Stimulated activated CD8-positive, alpha-beta memory T cell treated with anti-CD3 and anti-CD28 coated beads, Interleukin-12 subunit alpha, Interleukin-12 subunit beta, amount 100 ng/mL, for 1 hour (primary cell): ENCODE measurements around the gene ADCY4.
A peak's percentile ranks its signal among the peaks of the same experiment; 100 is the strongest.

Experiments
- DNase-seq: peaks from one replicate; pipeline ENCODE4 v3.0.0-alpha.2; 2020; ENCODE audit warnings: low read depth

The ADCY4 gene

DNA sequence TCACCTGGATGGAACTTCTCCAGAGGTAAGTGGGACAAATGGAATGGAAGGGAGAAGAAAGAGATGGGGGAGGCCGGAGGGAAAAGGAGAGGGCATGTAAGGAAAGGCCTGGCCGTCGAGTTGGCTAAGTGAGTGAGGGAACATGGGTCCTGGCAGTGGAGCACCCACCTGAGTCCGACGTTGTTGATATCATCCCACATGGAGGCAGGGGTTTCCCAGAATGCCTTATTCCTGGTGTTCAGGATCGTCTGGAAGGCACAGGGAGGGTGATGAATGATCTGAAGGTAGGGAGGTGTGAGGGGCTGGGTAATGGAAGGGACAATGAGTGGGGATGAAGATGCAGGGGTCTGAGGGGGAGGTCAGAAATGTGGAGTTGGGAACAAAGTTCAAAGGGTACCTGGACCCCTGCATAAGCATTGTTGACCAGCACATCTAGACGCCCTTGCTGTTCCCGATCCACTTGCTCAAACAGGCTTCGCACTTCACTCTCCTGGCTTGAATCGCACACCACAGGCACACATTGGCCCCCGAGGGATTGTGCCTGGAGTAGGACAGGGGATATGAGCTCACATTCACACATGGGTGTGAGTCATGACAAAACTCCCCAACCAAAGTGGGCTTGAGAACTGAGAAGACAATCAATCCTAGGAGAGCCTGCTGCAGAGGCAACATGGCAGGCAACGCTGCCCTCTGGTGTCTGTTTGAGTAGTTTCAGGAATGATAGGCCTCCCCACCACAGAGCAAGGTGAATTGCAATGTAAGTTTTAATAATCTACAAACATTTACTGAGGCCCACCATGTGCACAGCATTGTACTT lies 38.3 kb downstream of the ADCY4 start:
- peak; percentile 53 for DNase-seq

DNA sequence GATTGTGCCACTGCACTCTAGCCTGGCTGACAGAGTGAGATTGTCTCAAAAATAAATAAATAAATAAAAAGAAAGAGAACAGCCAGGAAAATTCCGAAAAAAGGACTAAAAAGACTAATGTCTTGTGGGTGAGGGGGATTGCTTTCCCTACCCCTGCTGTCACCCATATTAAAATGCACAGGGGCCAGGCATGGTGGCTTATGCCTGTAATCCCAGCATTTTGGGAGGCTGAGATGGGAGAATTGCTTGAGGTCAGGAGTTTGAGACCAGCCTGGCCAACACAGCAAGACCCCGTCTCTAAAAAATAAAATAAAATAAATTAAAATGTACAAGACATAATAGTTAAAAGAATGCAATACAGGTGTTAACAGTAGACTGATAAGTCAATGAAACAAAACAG lies 41.3 kb downstream of the ADCY4 start:
- no peak for DNase-seq

DNA sequence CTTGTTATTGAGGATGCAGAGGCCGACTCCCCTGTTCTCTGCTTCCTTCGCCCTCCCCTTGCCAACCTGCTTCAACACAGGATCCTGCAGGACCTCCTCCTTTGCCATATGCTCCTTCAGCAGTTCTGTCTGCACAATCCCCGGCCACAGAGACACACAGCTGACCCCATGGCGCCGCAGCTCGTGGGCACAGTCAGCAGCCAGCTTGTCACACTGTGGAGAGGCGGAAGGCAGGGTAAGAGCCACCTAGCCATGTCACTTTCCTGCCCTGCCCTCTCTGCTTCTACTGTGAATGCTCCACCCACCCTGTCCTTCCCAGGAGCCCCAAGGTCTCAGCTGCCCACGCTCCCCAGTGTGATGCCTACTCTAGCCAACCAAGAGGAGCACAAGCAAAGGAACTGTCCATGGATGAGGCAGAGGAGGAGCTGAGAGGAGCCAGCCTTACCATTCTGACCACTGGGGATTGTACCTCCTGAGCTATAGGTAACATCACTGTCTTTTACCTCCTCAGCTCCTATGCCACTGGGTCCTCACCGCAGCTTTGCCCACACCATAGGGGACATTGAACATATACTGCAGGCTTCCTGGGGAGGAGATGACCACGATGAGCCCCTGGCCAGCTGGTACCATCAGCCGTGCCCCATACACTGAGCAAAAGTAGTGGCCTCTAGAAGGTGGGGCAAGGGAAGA lies 42.6 kb downstream of the ADCY4 start:
- DNase-seq: no peak

DNA sequence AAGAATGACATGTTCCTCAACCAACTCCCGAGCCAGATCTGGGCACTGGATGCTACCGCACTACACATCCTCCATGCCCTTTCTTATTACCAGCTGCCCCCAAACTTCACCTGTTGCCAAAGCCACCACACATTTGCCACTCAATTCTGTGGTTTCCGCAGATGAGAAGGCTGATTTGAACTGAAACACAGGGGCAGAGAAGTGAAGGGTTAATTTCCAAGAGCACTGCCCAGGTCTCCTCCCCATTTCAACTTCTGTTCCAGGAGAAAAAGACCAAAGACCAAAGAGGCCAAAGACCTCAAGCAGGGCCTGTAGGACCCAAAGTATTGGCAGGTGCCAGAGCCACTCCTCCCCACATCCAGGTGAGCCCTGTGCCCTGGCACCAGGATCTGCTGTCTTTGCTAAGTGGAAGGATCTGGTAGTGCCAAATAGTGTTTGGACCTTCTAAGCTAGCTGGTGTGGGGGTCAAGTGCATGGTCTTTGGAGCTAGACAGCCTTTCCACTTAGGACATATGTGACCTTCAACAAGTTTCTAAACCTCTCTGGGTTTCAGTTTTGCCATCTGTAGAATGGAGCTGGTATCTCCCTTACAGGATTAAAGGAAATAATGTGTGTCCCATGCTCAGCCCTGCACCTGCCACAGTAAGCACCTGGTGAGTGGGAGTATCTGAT lies 43.3 kb downstream of the ADCY4 start:
- DNase-seq: no peak

DNA sequence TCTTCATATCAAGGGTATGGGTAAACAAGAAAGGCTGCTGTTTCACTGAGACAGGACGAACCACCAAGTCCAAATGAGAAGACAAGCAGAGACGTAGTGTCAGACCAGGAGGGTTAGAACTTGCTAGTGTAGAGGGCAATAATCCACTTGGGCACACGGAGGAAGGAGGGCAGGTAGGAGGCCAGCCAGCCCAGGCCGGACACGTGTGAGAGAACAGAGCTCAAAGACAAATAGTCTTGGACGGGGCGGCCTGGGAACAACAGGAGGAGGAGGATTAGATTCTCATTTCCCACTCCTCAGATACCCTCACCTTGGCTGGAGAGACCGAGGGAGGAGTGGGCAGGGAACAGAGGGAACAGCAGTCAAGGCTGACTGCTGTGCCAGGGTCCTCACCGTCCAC lies 44.1 kb downstream of the ADCY4 start:
- no peak for DNase-seq

DNA sequence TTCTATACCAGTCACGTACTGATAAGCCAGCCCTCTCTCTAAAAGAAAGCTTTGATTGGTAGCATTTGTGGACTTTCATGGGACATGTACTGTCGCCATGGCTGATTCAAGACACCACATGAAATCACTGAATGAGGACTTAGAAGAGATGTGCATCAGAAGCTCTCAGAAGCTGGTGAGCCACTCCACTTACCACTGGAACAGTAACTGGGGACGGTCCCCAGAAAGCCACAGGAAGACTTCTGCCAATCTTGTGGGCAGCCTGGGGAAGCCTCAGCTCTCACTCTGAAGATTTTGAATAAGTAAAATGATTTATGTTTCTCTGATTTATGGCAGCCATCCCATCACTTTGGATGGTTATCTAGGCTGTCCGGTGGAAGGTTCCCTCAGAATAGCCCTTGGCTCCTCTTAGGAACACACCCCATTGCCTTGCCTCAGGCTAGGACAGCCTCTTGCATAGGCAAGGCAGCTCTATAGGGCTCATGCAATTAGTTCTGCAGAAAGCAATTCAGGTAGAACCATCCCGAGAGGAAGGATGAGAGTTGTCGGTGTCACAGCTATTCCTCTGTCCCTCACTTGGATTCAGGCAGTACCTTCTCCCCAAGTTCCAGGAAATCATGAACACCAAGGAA lies 45.1 kb downstream of the ADCY4 start:
- no peak for DNase-seq

DNA sequence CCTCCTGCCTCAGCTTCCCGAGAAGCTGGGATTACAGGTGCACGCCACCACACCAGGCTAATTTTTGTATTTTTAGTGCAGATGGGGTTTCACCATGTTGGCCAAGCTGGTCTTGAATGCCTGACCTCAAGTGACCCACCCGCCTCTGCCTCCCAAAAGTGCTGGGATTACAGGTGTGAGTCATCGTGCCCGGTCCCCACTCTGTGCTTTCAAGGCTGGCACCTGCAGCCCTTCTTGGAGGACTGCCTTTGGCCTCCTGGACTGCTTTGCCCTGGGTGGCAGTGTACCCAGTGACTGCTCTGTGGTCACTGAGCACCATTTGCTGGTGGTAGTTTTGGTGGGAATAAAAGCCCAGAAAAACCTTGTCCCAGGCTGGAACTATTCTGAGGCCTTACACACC lies 47.9 kb downstream of the ADCY4 start:
- DNase-seq: no peak

DNA sequence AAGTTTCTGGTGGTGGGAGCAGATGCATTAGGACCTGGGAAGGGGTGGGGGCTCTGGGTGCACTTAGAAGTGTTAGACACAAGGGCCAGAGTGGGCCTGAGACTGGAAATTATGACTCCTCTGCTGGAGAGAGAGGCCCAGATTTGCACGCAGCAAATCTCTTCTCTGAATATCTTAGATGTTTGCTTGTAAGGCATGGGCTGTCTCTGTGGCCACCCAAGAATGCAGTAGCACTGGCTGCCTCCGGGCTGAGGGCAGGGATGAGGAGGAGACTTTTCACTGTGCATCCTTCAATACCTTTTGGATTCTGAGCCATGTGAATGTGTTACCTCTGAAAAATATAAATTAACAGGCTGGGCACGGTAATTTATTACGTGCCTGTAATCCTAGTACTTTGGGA lies 49.5 kb downstream of the ADCY4 start:
- DNase-seq: no peak

DNA sequence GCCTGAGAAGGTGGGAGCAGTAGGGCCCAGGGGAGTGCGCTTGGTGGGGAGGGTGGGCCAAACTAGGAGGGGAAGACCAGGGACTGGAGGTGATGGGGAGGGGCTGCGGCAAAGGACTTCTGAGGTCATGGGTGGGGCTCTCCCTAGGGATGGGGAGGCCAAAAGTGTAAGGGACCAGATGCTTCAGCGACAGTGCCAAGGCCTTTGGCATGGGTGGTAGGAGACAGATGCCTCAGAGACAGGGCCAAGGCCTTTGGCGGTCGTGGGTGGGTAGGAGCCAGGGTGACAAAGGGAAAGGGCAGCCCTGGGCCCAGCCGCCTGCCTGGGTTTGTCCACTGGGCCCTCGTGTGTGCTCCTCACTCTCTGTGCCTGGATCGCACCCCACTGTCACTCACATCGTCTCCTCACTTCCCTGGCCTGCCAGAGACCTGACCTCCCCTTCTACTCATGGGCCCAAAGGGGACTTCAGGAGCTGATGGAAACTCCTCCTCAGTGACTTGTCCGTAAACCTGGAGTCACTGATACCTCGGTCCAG lies 50.3 kb downstream of the ADCY4 start:
- no peak for DNase-seq

DNA sequence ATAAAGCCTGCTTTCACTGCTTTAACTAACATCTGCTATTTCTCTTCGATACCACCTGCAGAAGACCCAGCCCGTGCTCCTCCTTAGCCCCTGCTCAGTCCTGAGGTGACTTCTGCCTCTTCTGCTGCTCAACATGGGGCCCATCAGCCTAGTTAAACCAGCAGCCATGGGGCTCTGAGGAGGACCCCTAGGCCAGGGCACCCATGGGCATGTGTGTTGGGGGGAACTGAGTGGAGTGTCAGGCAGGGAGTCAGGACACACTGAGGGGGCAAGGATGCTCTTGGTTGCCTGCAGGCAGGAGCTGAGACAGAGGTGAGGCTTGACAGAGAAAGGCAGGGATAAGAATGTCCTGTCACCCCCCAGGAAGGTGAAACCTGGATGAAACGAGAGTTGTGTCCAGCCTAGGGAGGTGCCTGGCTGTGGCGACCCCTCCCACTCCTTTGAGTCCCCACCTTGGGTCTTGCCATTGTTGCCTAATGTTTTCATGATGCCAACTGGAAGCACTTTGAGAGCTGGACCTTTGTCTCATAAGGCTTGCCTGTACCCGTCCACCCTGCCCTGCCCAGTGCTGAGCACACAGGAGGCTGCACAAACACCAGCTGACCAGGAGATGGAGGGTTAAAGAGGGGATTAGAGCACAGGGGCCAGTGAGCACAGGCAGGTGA lies 50.9 kb downstream of the ADCY4 start:
- DNase-seq: no peak

DNA sequence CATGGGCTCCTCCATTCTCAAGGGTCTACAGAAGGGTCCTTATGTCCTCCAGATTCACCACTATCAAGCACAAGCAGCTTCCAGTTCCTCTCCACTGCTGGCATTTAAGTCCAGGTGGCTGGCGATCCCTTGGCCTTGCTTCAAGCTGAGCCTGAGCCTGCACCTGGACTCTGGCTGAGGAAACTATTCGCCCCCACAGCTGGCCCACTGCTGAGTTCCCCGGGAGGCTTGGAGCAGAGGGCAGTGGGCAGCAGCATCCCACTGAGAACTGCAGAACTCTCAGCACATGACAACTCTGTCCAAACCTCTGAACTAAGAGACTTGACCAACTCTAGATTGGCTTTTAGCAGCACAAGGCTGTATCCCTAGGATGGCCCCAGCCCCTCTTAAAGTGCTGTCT lies 52.1 kb downstream of the ADCY4 start:
- DNase-seq: no peak

DNA sequence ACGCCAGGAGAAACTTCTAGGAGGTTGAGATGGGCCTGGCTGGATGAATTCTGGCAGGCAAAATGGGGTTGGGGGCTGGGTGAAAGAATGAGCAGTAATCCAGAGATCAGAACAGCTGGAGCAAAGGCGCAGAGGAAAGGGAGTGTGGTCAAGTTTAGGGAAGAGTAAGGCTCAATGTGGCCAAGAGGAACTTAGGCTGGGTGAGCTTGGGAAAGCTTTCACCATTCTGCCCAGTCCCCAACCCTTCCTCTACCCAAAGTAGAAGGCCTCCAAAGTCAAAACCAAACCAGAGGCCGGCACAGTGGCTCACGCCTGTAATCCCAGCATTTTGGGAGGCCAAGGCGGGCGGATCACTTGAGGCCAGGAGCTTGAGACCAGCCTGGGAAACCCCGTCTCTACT lies 53.2 kb downstream of the ADCY4 start:
- DNase-seq: no peak

DNA sequence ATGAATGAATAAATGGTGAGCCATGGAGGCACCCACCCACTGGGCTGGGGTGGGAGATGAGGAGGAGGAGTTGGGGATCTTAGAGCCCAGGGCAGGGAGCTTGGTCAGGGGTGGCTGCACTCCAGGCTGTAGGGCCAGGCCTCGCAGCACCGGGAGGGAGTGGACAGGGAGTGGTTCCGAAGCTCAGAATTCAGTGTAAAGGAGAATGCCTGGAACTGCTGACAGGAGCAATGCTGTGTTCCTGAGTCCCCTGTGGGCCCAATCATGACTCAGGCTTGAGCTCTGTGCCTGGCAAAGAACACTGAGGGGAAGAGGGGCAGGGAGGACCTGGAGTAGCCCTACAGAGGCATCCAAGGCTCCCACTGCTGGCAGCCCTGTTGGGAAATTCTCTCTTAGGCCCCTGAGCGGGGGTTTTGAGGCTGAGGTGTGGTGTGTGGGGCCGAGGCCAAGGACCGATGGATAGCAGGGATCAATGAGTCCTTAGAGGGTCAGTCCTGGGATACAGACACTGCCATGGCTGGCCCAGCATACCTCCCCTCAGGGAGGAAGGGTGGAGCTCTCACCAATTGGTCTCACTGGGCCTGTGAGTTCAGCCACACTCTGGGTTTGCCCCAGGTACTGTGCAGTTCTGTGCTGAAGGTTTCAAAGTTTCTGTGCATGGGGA lies 53.9 kb downstream of the ADCY4 start:
- DNase-seq: no peak

DNA sequence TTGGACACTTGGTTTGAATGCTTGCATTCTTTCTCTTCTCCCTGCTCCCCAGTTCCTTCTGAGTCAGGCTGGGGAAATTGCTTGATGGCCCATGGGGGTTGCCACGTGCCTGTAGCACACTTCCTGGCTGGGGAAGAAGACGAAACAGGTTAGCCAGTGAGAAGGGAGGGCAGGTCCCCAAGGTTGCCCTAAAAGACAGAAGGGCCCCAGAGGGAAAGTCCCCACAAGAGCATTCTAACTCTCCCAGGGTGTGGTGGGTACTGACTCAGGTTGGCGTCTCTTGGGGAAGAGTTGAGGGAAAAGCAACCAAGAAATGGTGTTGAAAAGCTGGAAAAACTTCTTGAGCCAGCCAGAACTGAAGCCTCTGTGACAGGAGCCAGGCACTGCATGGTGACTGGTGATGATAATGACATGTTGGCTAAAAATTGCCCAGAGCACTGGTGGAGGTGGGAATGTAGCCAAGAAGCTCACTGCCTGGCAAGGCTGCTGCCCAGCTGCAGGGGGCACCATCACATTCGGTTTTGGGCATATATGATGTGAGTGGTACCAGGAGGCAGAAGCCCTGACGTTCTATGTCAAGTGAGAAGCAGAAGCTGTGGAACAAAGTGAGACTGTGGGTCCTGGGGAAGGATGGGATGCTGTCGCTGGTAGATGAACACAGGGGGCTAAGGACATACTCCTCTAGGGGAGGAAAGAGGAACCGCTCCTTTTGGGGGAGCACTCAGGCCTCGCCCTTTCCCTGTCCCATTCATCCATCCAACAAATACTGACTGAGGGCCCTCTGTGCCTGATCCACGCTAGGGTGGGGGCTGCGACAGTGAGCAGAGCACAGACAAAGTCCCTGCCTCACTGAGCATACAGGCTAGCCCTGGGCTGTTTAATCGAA lies 55.3 kb downstream of the ADCY4 start:
- DNase-seq: no peak

DNA sequence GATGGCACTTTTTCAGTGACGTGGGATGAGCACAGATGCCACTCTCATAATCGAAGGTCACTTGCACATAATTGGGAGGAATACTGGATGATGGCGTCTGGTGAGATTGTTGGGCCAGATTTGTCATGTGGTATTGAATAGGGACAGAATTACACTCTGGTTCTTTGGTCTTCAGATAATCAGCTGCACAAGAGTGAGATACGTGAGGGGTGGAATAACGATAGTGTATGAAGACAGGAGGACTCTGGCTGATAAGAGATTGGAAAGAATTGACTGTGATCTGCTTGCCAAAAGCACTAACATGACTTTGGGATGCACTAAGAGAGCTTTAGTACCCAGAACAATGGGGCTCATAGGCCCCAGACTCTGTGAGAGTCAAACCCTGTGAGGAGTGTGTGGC lies 56.4 kb downstream of the ADCY4 start:
- no peak for DNase-seq

DNA sequence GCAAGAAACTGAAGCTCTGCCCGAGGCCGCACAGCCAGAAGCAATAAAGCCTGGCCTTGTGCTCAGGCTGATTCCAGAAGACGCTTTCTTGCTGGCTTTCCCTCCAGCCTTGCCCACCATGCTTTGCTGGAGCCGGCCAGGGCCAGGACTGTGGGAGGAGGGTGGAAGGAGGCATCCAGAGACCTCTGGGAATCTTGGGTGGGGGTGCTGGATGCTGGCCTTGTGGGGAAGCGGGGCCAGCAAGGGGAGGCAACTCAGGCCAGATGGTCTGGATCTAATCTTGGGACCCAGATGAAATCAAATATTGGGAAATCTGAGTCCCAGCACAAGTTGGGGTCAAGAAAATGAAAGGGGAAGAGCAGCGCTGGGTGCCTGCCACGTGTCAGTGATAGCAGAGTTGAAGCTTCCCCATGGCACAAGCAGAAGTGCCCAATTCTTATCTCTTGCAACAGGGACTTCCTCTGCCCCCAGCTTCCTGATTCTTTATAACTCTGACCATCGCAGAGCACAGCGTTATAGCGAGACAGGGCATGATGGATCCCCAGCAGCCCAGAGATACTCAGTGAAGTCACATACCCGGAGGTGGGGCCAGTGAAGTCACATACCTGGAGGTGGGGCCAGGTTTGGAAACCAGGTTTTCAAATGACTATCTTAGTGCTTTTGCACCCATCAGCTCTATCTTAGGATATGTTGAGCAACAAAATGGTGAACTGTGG lies 57.1 kb downstream of the ADCY4 start:
- no peak for DNase-seq

DNA sequence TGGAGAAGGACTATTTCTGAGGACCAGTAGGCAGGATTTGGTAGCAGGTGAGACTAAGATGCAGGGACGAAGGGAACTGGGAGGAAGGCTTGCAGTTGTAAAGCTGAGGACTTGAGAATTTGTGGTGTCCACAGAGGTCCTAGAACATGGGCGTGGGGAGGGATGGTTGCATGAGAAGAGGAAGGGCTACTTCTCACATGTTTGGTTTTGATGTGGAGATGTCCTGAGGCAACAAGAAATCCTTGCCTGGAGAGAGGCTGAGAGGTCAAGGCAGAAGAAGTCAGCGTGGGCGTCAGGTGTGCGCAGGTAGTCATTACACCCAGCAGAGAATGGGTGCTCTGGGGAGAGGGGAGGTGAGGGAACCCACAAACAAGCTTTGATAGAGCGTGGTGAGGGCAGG lies 57.8 kb downstream of the ADCY4 start:
- no peak for DNase-seq

DNA sequence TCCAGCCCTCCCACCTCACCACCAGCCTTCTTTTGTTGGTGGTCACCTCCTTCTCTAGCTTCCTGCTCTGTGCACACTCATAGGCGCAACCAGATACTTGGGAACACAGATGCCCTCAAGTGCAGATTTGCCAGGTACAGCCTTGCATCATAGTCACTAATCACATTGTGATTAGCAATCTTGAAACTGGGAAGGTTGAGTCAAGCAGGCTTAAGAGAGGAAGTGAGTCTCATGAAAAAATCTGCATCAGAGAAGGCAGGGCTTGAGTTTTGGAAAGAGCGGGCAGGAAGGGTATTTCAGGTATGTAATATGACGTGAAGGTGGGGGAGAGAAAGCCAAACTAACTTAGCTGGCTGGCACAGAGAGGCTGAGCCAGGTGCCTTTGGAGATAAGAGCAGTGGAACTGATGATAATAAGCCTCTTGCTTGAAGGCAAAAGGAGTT lies 60.7 kb downstream of the ADCY4 start:
- no peak for DNase-seq

DNA sequence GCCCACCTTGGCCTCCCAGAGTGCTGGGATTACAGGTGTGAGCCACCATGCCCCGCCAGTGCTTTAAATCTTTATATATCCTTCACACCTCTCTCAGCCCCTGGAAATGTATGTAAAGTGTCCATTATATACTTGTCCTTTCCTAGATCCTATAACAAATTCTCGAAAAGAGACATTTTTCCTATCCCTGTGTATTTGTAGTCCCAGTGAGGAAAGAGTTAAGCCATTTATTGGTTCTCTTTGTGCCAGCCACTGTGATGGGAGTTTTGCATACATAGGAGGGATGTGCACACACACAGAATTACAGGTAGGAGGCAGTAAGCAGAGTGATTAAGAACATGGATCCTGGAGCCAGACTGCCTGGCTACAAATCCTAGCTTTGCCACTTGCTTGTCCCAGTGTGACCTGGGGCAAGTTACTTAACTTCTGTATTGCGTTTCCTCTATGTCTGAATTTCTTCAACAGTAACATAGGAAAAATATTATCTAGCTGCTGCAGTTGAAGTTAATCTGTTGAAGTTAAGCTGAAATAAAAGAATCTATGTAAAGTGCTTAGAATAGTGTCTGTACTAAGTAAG lies 61.4 kb downstream of the ADCY4 start:
- no peak for DNase-seq
